Activated T-cell treated with anti-CD3 and anti-CD28 coated beads, Interleukin-2, amount 50 U/mL, for 72 hours (primary cell): ENCODE results near the gene OAS2. TPM values are rescaled to one million over a fixed set of nuclear protein-coding genes. Genes with fewer than 3 reads are reported as not detected.

Source experiments
- ATAC-seq, 2 donors: fragments of 150-1000 bp; cut with Tn5 transposase; replicated peaks in 1 of 2; 2 replicates each; pipeline ENCODE4 v1.10.0; 2021; ENCODE audit warnings: moderate library complexity in 2 of 2, mild to moderate bottlenecking in 1 of 2
- DNase-seq, 2 donors: peaks; one replicate each; pipeline ENCODE4 v3.0.0; 2021 to 2022; ENCODE audit warnings: mixed read lengths in 1 of 2
- H3K27ac Mint-ChIP-seq: one replicate; pipeline ENCODE4 v1.8.0; 2022; ENCODE audit warnings: mild to moderate bottlenecking, moderate library complexity, mixed read lengths
- H3K27me3 Mint-ChIP-seq: one replicate; pipeline ENCODE4 v1.8.0; 2022; ENCODE audit warnings: low read depth, mixed read lengths
- H3K36me3 Mint-ChIP-seq, 2 donors: one replicate each; pipeline ENCODE4 v1.8.0; 2022; ENCODE audit warnings: mixed read lengths in 2 of 2, mild to moderate bottlenecking in 1 of 2; ENCODE audit not compliant: insufficient read depth in 2 of 2
- H3K4me1 Mint-ChIP-seq: one replicate; pipeline ENCODE4 v1.8.0; 2022; ENCODE audit warnings: low read depth, mixed read lengths
- H3K4me3 Mint-ChIP-seq, 2 donors: one replicate each; pipeline ENCODE4 v1.8.0; 2022; ENCODE audit warnings: mild to moderate bottlenecking in 2 of 2, mixed read lengths in 2 of 2, moderate library complexity in 2 of 2
- H3K9me3 Mint-ChIP-seq, 2 donors: one replicate each; pipeline ENCODE4 v1.8.0; 2022; ENCODE audit warnings: mixed read lengths in 2 of 2
- total RNA-seq, 2 donors: library from RNA; stranded (reverse); gene quantifications; one replicate each; pipeline ENCODE4 v1.2.3, GENCODE V29; 2022

OAS2 gene
- total RNA-seq, 2 donors from 2014 or later, result 80.2 to 139 TPM

- ATAC-seq, result no peak
- H3K36me3 Mint-ChIP-seq, result peaks cover 28 to 33% of the 10 kb centered on the region in 2 donors
- no peaks in the 10 kb centered on the region for H3K27me3 Mint-ChIP-seq
- H3K27ac Mint-ChIP-seq, result no peak overlapping the region
- H3K9me3 Mint-ChIP-seq, result no peaks in the 10 kb centered on the region
- no peaks in the 10 kb centered on the region for H3K4me1 Mint-ChIP-seq
- no peak for DNase-seq
- no peak overlapping the region for H3K4me3 Mint-ChIP-seq
Measured at GRCh38 chr12:112997506-112997905, 19.2 kb downstream of the OAS2 start.

GRCh38 chr12:112998987-112999767 is 20.9 kb downstream of the OAS2 start:
- Mint-ChIP-seq H3K36me3 (peaks cover 32 to 36% of the 10 kb centered on the region in 2 donors), H3K4me3 (no peak overlapping the region), H3K27me3 (no peaks in the 10 kb centered on the region), H3K27ac (no peak overlapping the region), H3K4me1 (no peaks in the 10 kb centered on the region), H3K9me3 (no peaks in the 10 kb centered on the region)
- ATAC-seq, result no peak
- no peak for DNase-seq

DNA sequence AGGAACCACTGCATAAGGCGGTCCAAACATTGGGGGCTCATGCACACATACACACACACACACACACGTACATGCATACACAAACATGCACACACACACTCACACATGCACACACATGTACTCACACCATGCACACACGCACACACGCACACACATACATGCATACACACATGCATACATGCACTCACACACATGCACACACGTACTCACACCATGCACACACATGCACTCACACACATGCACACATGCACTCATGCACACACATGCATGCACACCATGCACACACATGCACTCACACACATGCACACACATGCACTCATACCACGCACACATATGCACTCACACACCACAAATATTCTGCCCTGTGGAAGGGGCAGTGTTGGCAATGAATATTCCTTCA is 22.1 kb downstream of the OAS2 start:
- no peaks in the 10 kb centered on the region for H3K27me3 Mint-ChIP-seq
- no peak for ATAC-seq
- H3K4me3 Mint-ChIP-seq, result no peak overlapping the region
- DNase-seq, result no peak
- no peaks in the 10 kb centered on the region for H3K4me1 Mint-ChIP-seq
- no peaks in the 10 kb centered on the region for H3K9me3 Mint-ChIP-seq
- no peak overlapping the region for H3K27ac Mint-ChIP-seq
- peaks cover 30% of the 10 kb centered on the region in 2 donors for H3K36me3 Mint-ChIP-seq

- Mint-ChIP-seq H3K27me3 (no peaks in the 10 kb centered on the region), H3K9me3 (no peaks in the 10 kb centered on the region), H3K4me3 (no peak overlapping the region), H3K27ac (no peak overlapping the region), H3K36me3 (peaks cover 24 to 27% of the 10 kb centered on the region in 2 donors), H3K4me1 (no peaks in the 10 kb centered on the region)
- DNase-seq (no peak), ATAC-seq (no peak)
Measured at GRCh38 chr12:113002155-113002554, 23.8 kb downstream of the OAS2 start.

DNA sequence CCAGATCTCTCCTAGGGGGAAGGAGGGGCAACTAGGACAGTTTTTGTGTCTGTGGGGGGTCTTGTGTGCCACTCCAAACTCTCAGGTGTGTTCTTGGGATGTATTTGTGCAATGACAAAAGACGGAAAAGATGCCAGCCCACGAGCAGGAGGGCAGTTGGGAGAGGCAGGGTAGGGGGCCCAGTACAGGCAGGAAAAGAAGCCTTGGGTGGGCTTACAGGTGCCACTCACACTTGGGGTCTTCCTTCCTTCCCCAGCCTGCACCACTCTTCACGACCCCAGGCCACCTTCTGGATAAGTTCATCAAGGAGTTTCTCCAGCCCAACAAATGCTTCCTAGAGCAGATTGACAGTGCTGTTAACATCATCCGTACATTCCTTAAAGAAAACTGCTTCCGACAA is 24.4 kb downstream of the OAS2 start:
- Mint-ChIP-seq H3K4me1 (no peaks in the 10 kb centered on the region), H3K27me3 (no peaks in the 10 kb centered on the region), H3K36me3 (peaks cover 19 to 23% of the 10 kb centered on the region in 2 donors), H3K27ac (no peak overlapping the region), H3K9me3 (no peaks in the 10 kb centered on the region), H3K4me3 (no peak overlapping the region)
- no peak for ATAC-seq
- no peak for DNase-seq

DNA sequence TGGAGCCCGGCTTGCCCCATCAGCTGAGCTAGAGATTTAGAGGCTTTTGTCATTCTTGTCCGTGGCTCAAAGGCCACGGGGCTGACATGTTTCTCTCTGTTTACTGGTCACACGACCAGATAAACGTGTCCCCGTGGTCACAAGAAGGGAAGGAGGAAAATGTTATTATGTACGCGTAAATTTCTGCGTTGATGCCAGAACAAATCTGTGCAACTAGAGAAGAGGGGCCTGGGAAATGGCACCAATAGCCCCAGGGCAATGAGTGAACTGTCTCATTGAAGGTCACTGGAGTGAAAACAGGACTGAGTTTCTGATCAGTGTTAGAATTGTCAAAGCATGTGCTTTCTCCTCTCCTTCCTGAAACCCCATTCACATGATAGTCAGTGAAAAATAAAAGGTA is 25.3 kb downstream of the OAS2 start:
- no peak overlapping the region for H3K27ac Mint-ChIP-seq
- no peaks in the 10 kb centered on the region for H3K9me3 Mint-ChIP-seq
- H3K4me1 Mint-ChIP-seq, result no peaks in the 10 kb centered on the region
- peaks cover 19 to 23% of the 10 kb centered on the region in 2 donors for H3K36me3 Mint-ChIP-seq
- ATAC-seq (no peak), DNase-seq (no peak)
- H3K4me3 Mint-ChIP-seq, result no peak overlapping the region
- no peaks in the 10 kb centered on the region for H3K27me3 Mint-ChIP-seq

GRCh38 chr12:113005762-113006161 is 27.4 kb downstream of the OAS2 start:
- Mint-ChIP-seq H3K9me3 (peaks cover 2 to 4% of the 10 kb centered on the region in 2 donors), H3K27me3 (no peaks in the 10 kb centered on the region), H3K4me1 (no peaks in the 10 kb centered on the region), H3K27ac (no peak overlapping the region), H3K36me3 (peaks cover 20 to 35% of the 10 kb centered on the region in 2 donors), H3K4me3 (no peak overlapping the region)
- DNase-seq (no peak), ATAC-seq (no peak)

DNA sequence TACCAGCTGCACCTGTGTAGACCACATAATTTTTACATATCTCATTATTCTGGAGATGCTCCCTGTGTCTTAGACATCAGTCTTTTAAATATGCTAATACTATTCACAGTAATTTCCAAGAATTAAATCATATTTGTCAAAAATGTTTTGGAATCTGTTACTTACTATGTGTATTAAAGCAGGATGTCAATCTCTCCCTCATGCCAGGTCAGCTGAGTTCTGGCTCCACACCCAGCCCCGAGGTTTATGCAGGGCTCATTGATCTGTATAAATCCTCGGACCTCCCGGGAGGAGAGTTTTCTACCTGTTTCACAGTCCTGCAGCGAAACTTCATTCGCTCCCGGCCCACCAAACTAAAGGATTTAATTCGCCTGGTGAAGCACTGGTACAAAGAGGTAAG is 27.9 kb downstream of the OAS2 start:
- H3K9me3 Mint-ChIP-seq, result peaks cover 4 to 7% of the 10 kb centered on the region in 2 donors
- DNase-seq (no peak), ATAC-seq (no peak)
- H3K36me3 Mint-ChIP-seq, result peaks cover 23 to 39% of the 10 kb centered on the region in 2 donors
- H3K4me1 Mint-ChIP-seq, result no peaks in the 10 kb centered on the region
- H3K4me3 Mint-ChIP-seq, result no peak overlapping the region
- no peaks in the 10 kb centered on the region for H3K27me3 Mint-ChIP-seq
- H3K27ac Mint-ChIP-seq, result no peak overlapping the region

- Mint-ChIP-seq H3K4me3 (no peak overlapping the region), H3K27me3 (no peaks in the 10 kb centered on the region), H3K36me3 (peaks cover 21 to 43% of the 10 kb centered on the region in 2 donors), H3K27ac (no peak overlapping the region), H3K4me1 (no peaks in the 10 kb centered on the region), H3K9me3 (peaks cover 4 to 8% of the 10 kb centered on the region in 2 donors)
- no peak for DNase-seq
- no peak for ATAC-seq
Measured at GRCh38 chr12:113006641-113007040, 28.3 kb downstream of the OAS2 start.

DNA sequence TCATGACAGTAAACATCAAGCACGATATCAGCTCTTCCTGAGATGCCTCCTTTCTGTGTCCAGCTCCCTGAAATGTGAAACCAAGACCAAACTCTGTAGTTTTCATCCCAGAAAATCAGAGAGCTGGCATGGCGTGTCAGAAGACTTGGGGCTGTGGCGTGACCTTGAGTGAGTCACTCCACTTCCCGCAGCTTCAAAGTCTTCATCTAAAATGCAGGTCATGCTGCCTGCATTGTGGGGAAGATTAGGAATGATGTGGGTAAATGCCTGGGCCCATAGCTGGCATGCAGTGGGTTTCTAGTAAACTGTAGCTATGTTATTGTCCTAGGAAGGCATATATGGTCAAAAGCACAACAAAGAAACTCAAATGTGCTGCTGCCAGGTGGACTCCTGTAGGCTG is 28.8 kb downstream of the OAS2 start:
- DNase-seq (no peak), ATAC-seq (no peak)
- Mint-ChIP-seq H3K4me3 (no peak overlapping the region), H3K9me3 (peaks cover 4 to 11% of the 10 kb centered on the region in 2 donors), H3K27ac (no peak overlapping the region), H3K4me1 (no peaks in the 10 kb centered on the region), H3K27me3 (no peaks in the 10 kb centered on the region), H3K36me3 (peaks cover 21 to 48% of the 10 kb centered on the region in 2 donors)

GRCh38 chr12:113010701-113011100 is 32.4 kb downstream of the OAS2 start:
- no peaks in the 10 kb centered on the region for H3K27me3 Mint-ChIP-seq

DNA sequence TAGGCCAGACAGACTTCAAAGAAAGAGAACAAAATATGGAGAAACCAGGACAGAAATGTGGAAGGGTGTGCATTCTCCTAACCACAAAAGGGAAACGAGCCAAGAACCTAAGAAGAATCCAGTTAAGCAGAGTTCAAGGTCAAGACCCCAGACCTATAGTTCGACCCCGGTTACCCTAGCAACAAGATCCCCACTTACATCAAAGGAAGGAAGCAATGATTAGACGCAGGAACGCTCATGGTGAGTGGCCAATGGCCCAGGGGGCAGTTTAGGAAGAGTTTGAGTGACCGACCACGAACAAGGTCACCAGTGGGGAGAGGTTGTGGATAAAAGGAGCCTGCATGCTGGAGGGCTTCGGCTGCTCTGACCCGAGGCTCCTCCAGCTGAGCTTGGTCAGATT is 36.2 kb downstream of the OAS2 start:
- Mint-ChIP-seq H3K27ac (peak overlapping the region; percentile 62), H3K27me3 (no peaks in the 10 kb centered on the region), H3K4me1 (no peaks in the 10 kb centered on the region), H3K36me3 (peaks cover 11 to 25% of the 10 kb centered on the region in 2 donors), H3K9me3 (peaks cover 4 to 11% of the 10 kb centered on the region in 2 donors), H3K4me3 (no peak overlapping the region)
- DNase-seq, result no peak
- no peak for ATAC-seq

More at GRCh38 chr12:113010701-113011100, 32.4 kb downstream of the OAS2 start:
- no peak for DNase-seq
- Mint-ChIP-seq H3K4me3 (no peak overlapping the region), H3K9me3 (peaks cover 4 to 11% of the 10 kb centered on the region in 2 donors), H3K36me3 (peaks cover 17 to 44% of the 10 kb centered on the region in 2 donors), H3K4me1 (no peaks in the 10 kb centered on the region), H3K27ac (no peak overlapping the region)
- ATAC-seq, result no peak

DNA sequence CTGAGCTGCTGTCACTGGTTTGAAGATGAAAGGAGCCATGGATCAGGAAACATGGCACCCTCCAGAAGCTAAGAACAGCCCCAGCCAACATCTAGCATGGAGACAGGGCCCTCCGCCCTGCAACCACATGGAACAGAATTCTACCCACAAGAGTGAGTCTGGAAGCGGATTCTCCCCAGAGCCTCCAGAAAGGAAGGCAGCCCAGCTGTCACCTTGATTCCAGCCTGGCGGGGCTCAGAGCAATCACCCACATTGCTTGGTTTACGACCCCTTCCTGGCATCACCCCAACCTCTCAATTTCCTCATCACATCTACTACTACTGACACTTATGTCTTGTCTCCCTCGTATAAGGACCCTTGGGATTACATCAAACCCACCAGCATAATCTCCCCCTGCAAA is 38.5 kb downstream of the OAS2 start:
- Mint-ChIP-seq H3K4me1 (peaks cover 6% of the 10 kb centered on the region), H3K4me3 (no peak overlapping the region), H3K36me3 (peaks cover 0 to 4% of the 10 kb centered on the region in 2 donors), H3K9me3 (peaks cover 0 to under 1% of the 10 kb centered on the region in 2 donors), H3K27me3 (no peaks in the 10 kb centered on the region), H3K27ac (peak overlapping the region; percentile 25)
- ATAC-seq (peak in 1 of 2 donors; percentile 19), DNase-seq (no peak)

GRCh38 chr12:113019025-113019424 is 40.7 kb downstream of the OAS2 start:
- no peak for ATAC-seq
- Mint-ChIP-seq H3K36me3 (no peaks in the 10 kb centered on the region), H3K4me3 (no peak overlapping the region), H3K27ac (no peak overlapping the region), H3K9me3 (no peaks in the 10 kb centered on the region), H3K4me1 (peaks cover 18% of the 10 kb centered on the region), H3K27me3 (no peaks in the 10 kb centered on the region)
- DNase-seq, result no peak
